D341Med (cell line): ENCODE measurements around the gene DNHD1.

Source experiments
- DNase-seq: peaks from one replicate; pipeline ENCODE4 v3.0.0; 2012; ENCODE audit warnings: low spot score

The DNHD1 gene

DNA sequence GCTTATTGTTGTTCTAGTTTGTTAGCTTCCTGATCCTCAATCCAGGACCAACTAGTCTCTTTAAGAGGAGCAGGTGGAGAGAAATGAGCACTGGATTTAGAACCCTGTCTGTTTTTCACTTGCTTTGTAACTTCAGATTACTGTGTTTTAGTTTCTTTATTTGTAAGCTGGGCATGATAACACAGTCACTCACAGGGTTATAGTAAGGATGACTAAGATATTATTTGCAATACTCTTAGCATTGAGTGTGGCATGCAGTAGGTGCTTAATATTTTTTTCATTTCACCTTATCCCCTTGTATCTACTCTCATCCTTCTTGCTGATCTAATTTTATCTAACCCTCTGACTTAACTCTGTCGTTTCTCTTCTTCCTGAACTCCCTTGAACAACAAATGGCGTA lies 33.8 kb downstream of the DNHD1 start:
- DNase-seq = no peak

DNA sequence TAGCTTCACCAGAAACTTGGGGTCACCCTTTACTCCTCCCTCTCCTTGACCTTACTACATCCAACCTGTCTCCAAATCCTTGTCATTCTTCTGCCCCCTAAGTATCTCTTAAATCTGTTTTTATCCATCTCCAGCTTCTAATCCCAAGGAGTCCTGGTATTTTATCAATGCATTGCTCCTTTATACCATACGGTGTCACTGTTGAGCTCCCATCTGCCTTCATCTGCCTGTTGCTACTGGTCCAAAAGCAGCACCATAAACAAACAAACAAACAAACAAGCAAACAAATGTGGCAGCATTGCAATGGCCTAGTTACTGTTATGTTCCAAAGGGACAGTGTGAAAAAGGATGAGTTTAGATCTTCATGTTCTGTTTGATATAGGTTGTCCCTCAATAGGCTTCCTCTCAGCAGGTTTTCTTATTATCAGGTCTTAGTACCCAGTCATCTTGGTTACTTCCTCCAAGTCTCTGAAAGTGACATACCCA lies 34.2 kb downstream of the DNHD1 start:
- peak; percentile 68 for DNase-seq

DNA sequence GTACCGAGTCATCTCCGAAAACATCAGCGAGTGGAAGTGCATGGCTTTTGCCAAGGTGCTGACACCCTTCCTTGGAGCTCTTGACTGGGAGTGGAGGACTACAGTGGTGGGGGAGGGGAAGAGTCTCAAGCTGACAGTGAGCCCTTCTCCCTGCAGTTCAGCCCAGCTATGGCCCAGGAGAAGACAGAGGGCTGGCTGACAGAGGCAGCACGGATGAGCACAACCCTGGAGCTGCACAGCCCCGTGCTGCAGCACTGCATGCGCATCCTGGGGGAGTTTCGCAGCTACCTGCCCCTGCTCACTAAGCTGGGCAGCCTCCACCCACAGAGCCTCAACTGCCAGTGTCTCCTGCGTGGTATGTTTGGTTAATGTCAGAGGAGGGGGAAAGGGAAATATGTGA lies 41.4 kb downstream of the DNHD1 start:
- no peak for DNase-seq

DNA sequence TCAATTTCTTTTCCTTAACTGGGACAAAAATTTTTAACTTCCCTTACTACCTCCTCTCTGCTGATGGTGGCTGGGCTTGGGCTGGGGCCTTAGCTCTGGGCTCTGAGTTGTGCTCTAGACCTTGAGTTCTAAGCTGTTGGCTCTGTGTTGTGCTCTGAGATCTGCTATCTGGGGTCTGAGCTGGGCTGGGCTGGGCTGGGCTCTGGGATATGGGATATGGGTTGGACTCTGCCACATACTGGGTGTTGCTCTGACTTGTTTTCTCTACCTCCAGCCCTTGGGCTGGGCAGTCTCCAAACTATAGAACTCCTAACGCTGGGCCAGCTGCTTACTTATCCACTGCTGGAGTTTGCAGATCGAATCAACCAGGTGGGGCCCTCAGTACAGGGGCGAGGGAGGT lies 41.9 kb downstream of the DNHD1 start:
- no peak for DNase-seq

DNA sequence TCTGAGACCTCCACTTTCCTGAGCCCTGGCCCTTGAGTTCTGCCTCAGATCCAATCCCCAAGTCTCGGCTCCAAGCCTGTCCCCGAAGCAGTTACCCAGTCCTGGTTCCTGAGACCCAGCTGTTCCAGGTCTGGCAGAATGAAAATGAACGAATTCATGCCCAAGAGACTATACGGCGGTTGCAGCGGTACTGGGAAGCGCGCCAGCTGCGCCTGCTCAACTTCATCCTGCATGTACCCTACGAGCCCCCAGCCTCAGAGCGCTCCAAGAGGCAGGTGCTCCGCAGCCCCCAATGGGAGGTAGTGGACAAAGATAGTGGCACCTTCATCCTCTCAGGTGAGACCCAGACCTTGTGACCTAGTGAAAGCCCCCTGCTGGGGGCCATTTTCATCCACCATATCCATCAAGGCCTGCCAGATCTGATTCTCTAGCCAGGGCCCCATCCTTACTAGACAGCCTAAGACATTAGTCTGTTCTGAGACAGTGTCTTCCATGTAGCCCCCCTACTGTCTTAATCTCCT lies 42.7 kb downstream of the DNHD1 start:
- no peak for DNase-seq

DNA sequence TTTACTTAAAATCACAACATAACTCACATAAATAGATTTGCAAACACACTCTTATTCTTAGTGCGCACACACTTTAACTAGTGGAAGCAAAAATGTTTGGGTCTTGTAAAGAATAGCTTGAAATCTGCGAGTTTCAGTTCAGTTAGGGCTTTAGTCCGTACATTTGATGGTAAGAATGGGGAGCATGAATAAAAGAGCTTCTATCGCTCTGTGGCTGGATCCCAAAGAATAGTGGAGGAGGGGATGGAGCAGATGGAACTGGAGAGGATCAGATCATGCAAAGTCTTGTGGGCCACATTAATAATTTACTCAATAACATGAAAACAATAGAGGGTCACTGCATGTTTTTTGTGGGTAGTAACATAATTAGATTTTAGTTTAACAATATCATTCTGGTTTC lies 44.3 kb downstream of the DNHD1 start:
- no peak for DNase-seq

DNA sequence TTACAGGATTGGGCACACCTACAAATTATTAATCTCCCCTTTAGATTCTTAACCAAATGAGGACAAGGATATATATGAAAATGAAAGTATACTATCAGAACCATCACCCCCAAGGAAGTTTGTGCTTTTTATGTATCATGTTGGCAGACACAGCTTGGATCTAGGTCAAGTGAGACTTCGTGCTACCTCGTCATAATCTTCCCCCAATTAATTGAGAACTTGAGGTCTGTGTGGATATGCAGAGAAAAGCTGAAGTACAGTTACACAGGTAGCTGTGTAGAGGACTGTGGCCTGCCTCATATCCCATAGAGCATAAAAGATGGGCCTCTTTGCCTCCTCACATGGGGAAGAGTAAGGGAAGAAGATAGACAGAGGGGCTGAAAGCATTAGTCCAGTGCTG lies 45.6 kb downstream of the DNHD1 start:
- no peak for DNase-seq

DNA sequence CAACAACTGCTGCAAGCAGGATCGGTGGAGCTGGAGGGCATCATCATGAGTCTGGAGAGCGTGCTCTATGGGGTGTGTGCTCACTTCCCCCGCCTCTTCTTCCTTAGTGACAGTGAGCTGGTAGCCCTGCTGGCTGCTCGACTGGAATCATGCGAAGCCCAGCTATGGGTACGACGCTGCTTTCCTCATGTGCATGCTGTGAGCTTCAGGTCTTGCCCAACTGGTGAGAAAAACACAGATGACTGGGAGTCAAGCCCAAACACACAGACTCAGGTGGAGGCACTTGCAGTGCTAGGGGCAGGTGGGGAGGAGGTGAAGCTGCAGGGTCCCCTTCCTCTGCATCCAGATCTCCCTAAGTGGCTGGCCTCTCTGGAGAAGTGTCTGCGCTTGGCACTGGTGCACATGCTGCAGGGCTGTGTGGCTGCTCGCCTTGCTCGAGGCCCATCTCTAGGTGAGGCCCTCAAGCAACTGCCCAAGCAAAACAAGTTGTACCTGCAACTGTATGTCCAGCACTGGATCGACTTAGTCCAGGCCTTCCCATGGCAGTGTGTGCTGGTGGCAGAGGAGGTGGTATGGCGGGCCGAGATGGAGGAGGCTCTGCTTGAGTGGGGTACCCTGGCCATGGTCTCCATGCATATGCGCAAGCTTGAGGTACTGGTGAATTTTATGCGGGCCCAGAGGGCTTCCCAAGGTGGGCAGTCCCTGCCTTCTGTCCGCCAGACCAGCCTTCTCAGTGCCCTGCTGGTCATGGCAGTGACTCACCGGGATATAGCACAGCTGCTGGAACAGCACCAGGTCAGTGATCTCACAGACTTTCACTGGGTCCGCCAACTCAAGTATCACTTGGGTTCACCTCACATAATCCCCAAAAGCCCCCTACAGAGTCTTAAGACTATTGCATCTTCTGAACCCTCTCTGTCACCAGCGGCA lies 48.1 kb downstream of the DNHD1 start:
- no peak for DNase-seq

DNA sequence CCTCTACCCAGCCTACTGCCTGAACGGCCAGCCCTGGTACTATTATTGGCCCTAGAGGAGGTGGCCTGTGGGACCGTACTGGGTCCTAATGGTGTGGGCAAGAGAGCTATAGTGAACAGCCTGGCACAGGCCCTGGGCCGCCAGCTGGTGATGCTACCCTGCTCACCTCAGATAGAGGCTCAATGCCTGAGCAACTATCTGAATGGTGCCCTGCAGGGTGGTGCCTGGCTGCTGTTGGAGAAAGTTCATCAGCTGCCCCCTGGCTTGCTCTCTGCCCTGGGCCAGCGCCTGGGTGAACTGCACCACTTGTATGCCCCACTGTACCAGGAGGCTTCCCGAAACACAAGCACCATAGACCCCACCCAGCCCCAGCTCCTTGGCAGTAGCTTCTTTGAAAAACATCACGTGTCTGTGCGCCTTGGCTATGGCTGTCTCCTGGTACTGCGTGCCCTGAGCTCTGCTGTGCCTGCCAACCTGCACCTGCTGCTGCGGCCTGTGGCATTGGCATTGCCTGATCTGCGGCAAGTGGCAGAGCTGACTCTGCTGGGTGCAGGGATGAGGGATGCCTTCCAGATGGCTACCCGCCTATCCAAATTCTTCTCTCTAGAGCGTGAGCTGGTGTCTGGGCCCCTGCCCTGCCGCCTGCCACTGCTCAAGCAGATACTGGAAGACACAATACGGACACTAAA lies 49.0 kb downstream of the DNHD1 start:
- DNase-seq = no peak

DNA sequence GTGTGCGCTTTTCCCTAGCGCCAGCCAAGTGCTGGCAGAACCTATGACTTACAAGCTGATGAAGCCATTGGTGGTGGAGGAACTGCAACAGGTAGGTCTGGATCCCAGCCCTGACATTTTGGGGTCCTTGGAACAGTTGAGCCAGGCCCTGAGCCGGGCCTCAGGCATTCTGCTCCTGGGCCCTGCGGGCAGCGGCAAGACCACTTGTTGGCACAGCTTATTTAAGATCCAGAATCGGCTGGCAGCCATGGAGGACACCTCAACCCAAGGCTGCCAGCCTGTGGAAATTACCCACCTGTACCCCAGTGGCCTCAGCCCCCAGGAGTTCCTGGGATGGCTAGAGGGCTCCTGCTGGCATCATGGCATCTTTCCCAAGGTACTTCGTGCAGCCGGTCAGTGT lies 49.7 kb downstream of the DNHD1 start:
- no peak for DNase-seq

DNA sequence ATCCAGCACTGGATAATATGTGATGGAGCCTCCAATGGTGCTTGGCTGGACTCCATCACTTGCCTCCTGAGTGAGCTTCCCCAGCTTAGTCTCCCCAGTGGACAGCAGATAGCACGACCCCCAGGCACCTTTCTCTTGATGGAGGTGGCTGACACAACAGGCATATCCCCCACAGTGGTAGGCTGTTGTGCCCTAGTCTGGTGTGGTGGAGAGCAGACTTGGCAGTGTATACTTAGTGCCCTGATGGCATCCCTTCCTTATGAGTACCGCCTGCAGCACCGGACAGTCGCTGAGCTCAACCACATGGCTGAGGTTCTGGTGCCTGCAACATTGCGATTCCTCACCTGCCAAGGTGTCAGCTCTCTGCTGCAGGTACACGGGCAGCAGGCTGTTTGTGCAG lies 50.1 kb downstream of the DNHD1 start:
- no peak for DNase-seq

DNA sequence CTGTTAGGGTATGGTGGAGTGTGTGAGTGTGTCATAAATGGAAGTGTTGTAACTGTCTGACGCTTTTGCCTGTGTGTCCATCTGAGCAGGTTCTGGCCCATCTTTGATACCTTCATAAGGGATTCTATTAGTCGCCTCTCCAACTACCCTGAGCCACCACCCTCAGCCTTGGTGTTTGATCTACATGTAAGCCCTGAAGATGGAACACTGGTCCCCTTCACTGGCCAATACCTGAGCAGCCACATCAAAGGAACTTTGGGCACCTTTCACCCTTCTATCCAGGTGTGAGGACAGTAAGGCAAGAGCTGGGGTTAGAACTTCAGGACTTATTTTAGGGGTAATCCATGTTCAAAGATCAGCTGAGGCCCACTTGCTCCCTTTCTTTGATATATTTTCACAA lies 51.0 kb downstream of the DNHD1 start:
- no peak for DNase-seq

DNA sequence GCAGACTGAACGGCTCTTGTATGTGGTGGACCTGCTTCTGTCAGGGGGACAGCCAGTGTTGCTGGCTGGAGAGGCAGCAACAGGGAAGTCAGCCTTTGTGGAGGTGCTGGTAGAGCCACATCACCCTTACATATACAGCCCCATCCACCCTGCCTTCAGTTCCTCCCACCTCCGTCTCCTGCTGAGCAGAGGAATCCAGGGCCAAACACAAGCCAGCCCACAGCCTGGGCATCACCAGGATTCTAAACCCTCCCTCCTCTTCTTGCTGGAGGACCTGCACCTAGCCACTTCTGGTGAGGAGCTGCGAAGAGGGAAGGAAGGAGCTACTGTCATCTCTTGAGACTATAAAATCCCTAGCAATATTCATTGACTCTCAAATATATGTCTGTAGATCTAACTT lies 51.6 kb downstream of the DNHD1 start:
- DNase-seq = no peak

DNA sequence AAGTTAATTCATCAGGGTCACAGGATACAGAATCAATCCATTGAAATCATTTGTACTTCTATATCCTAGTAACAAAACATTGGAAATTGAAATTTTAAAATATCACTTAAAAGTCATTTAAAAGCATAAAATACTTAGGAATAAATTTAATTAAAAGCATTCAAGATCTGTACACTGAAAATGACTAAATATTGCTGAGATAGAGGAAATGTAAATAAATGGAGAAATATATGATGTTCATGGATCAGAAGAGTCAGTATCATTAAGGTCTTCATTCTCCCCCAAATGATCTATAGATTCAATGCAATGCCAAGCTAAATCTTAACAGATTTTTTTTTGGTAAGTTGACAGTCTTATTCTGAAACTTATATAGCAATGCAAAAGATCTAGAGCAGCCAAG lies 56.6 kb downstream of the DNHD1 start:
- DNase-seq = no peak

DNA sequence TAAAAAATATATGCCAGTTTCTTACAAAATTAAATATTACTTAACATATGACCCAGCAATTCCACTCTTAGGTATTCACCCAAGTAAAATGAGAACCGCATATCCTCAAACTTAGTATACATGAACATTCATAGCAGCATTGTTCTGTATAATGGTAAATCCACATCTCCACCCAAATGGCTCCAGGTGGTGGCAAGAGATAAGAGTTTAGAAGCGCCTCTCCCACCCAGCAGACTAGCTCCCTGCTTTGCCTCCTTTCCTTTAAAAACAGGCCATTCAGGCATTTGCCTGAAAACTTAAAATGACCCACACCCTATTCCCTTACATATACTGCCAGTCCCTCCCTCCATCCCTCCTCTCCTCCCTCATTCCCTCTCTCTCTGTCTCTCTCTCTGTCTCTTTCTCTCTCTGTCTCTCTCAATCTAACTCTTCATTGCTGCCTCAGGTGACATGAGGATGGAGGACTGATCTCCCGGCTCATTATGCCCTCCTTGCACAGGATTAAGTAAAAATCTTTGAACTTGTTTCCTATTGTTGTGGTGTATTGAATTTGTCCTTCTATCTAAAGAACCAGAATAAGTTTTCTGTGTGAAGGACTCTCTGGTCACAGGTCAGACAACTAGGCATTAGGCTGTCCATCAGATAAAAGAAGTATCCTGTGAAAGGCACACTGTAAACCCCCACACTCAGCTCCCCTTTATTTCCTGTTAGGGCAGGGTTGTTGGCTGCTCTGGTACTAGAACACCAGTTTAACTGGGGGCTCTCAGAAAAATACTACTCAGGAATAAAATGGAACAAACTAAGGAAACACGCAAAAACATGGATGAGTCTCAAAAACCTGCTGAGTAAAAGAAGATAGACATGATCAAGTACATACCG lies 58.0 kb downstream of the DNHD1 start:
- DNase-seq = no peak

DNA sequence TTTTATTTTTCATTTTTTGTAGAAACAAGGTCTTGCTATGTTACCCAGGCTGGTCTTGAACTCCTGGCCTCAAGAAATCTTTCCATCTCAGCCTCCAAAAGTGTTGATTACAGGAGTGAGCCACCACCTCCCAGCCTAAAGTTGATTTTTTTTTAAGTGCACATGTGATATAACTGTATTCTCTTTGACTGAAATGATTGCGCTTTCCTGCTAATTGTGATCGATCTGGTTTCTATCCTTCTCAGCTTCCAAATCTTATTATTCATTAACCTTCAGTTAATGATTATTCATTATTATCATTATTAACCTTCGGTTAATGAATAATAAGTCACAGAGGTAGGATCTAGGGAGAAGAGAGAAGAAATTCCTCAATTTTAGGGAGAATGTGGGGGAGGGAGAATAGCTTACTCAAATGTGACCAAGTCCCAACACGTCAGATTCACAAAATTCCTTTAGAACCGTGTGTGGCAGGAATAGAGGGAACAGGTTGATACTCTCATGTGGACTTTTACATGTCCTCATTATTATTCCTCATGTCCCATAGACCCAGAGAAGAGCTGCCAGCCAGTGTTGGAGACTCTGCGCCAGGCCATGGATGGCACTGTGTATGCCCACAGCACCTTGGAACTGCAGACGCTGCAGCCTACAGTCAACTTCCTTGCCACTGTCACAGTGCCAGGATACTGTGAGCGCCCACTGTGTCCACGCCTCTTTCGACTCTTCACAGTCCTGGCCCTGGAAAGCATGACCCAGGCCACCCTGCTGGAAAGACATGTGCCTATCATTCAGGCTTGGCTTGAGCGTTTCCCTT lies 59.3 kb downstream of the DNHD1 start:
- DNase-seq = no peak

DNA sequence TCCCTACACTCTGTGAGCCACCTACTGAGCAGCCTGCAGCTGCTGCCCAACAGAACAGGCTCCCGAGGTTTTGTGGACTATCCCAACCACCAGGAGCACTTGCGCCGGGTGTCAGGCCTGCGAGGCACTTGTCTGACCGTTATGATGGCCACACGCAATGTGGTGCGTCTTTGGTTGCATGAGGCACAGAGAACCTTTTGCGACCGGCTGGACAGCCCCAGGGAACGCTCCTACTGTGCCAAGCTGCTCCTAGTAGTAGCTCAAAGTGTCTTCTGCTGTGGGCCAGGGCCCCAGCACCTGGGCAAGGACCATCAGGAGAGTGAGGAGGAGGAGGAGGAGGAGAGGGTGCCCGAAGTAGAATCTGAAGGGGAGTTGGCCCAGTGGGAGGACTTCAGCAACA lies 60.0 kb downstream of the DNHD1 start:
- no peak for DNase-seq

DNA sequence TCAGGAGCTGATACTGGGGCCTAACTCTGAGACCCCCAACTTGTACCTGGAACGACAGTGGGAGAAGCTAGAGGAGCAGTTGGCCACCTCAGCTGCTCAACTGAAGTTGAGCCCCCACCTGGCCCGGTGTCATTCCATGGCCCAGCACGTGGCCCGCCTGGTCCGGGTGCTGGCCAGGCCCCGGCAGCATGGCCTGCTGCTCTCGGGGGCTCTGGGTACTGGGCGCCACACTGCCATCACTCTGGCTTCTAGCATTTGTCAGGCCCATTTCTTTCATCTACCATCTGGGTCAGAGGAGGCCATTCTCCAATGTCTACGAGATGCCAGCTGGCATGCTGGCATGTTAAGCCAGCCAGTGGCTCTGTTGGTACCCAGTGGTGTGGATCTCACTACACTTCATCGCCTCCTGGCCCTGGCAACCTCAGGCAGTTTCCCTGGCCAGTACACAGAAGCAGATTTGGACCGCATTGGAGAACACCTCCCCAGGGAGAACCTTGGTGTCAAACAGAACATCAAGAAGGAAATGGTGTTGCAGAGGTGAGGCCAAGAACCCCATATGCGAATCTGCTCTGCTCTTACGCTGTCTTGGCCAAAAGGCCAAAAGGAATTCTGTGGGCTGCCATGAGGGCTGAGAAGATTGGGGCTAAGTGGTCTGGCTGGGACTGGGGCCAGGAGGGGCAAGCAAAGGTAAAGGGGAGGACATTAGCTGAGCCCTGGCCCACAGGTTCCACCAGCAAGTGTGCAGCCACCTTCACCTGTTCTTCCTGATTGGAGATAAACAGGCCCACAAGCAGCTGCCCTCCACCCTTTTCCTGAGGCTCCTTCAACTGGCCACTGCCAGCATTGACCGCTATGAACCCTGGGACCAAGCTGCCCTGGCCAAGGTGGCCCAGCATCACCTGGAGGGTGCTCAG lies 60.9 kb downstream of the DNHD1 start:
- no peak for DNase-seq

DNA sequence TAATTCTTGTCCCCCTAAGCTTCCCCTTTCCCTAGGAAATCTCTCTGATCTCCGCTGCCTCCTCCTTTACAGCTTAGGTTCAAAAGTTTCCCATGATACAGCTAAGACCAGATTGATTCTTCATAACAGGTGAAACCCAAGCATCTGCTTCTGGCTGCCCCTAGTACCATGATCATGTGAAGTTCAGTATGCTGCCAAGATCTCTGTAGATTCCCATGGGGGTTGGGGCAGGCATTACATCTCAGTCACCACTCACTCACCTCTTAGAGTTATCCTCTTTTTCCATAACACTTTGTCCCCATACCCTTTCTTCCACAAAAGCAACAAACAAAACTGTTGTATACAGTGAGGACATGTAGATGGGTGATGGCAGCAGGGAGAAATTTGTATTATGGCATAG lies 62.3 kb downstream of the DNHD1 start:
- DNase-seq = no peak

DNA sequence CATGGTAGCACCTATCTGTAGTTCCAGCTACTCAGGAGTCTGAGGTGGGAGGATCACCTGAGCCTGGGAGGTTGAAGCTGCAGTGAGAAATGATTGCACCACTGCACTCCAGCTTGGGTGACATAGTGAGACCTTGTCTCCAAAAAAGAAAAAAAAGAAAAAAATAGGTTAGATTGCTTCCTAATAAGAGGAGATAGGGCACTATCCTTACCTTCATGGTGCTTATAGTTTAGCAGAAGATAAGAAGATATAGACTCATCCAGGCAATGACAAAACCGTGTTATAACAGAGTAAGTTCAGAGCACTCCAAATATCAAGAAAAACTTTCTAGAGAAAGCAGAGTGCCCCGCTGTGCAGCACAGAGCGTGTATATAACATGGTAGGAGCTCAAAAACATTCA lies 64.2 kb downstream of the DNHD1 start:
- DNase-seq = no peak
